OCI-LY7 (cell line): Measurements from ENCODE around the gene C5AR2.

Source experiments
- CTCF ChIP-seq: fragments of 200-600 bp; sonication (generic); conservative IDR thresholded peaks from 2 replicates; pipeline ENCODE4 v1.5.1; 2014; ENCODE audit warnings: mild to moderate bottlenecking, antibody characterized with exemption, low read length, moderate library complexity, mixed read lengths
- EZH2phosphoT487 ChIP-seq: fragments of 200-600 bp; sonication (generic); IDR thresholded peaks from 2 replicates; pipeline ENCODE4 v1.6.1; 2018; ENCODE audit warnings: low read depth, borderline replicate concordance, mild to moderate bottlenecking, mixed run types, antibody characterized with exemption, low read length, moderate library complexity, mixed read lengths

- TF ChIP-seq CTCF (no peak), EZH2phosphoT487 (no peak)
Measured at GRCh38 chr19:47309608-47310007, 22.4 kb upstream of the C5AR2 start, which contains the start of gene C5AR1.
